SK-N-SH (cell line): ENCODE measurements around the gene MAGEA1.

Source experiments
- CHD2 ChIP-seq: fragments of 150-350 bp; IDR thresholded peaks from 2 replicates; pipeline ENCODE4 v1.6.1; 2018; ENCODE audit warnings: low read length; ENCODE audit not compliant: partially characterized antibody
- CTCF ChIP-seq: fragments of 200-600 bp; sonication (generic); IDR thresholded peaks from 2 replicates; pipeline ENCODE4 v1.6.1; 2017; ENCODE audit warnings: antibody characterized with exemption, mild to moderate bottlenecking, moderate library complexity
- MXI1 ChIP-seq: IDR thresholded peaks from 2 replicates; pipeline ENCODE4 v1.6.1; 2012; ENCODE audit warnings: mild to moderate bottlenecking, low read depth, low read length, improper control_type of control experiment
- NRF1 ChIP-seq: IDR thresholded peaks from 2 replicates; pipeline ENCODE4 v1.6.1; 2012; ENCODE audit warnings: low read depth, mild to moderate bottlenecking, low read length
- POLR2AphosphoS5 ChIP-seq: IDR thresholded peaks from 2 replicates; pipeline ENCODE4 v1.6.1; 2012; ENCODE audit warnings: low read depth, low read length
- RFX5 ChIP-seq: IDR thresholded peaks from 2 replicates; pipeline ENCODE4 v1.6.1; 2012; ENCODE audit warnings: mild to moderate bottlenecking, improper control_type of control experiment, low read length
- TAF1 ChIP-seq: IDR thresholded peaks from 2 replicates; pipeline ENCODE4 v1.6.1; 2012; ENCODE audit warnings: low read depth, mild to moderate bottlenecking, low read length, moderate library complexity, borderline replicate concordance
- USF1 ChIP-seq: IDR thresholded peaks from 2 replicates; pipeline ENCODE4 v1.4.0; 2012; ENCODE audit warnings: low read depth, borderline replicate concordance

- TF ChIP-seq USF1 = no peak
- TF ChIP-seq CTCF = no peak
- no peak for TF ChIP-seq NRF1
- TF ChIP-seq RFX5 = no peak
- no peak for TF ChIP-seq MXI1
- no peak for TF ChIP-seq POLR2AphosphoS5
- no peak for TF ChIP-seq CHD2
- no peak for TF ChIP-seq TAF1
Observed at GRCh38 chrX:153153516-153153915, 25.6 kb upstream of the MAGEA1 start.
